ENCODE data around the gene SIDT1. TPM values are rescaled to one million over a fixed set of nuclear protein-coding genes. Genes with fewer than 3 reads are reported as not detected.

The SIDT1 gene
- total RNA-seq, 4 donors from 2014 or later, result 62.5 to 116 (median 91.6) TPM

DNA sequence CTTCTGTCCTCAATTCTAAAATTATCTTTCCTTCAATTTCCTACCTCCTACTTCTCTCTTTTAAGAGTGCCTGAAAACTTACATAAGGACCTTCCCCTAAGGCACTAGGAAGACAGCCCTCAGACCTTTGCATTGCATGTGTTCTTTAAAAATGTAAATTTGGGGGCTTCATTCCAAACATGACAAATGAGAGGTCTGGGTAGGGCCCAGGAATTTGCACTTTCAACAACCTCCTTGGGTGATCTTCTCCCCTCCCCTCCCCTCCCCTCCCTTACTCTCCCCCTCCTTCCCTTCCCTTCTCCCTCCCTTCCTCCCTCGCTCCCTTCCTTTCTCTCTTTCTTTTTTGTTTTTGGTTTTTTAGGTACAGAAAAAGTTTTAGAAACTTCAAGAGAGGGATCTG is 145.4 kb downstream of the SIDT1 start:
- no peaks in the 10 kb centered on the region for H3K27me3 ChIP-seq
- H3K9me3 ChIP-seq, result no peaks in the 10 kb centered on the region
- no peaks in the 10 kb centered on the region for H3K4me1 ChIP-seq
- H3K27ac ChIP-seq, result no peak overlapping the region
- no peak overlapping the region for H3K4me3 ChIP-seq
- peaks cover 0 to 29% (median 0%) of the 10 kb centered on the region in 3 donors for H3K36me3 ChIP-seq
- TF ChIP-seq, protein P1, sequence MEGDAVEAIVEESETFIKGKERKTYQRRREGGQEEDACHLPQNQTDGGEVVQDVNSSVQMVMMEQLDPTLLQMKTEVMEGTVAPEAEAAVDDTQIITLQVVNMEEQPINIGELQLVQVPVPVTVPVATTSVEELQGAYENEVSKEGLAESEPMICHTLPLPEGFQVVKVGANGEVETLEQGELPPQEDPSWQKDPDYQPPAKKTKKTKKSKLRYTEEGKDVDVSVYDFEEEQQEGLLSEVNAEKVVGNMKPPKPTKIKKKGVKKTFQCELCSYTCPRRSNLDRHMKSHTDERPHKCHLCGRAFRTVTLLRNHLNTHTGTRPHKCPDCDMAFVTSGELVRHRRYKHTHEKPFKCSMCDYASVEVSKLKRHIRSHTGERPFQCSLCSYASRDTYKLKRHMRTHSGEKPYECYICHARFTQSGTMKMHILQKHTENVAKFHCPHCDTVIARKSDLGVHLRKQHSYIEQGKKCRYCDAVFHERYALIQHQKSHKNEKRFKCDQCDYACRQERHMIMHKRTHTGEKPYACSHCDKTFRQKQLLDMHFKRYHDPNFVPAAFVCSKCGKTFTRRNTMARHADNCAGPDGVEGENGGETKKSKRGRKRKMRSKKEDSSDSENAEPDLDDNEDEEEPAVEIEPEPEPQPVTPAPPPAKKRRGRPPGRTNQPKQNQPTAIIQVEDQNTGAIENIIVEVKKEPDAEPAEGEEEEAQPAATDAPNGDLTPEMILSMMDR (IDR thresholded peaks at IDR 0.05), result no peak
- TF ChIP-seq POLR2A (IDR thresholded peaks at IDR 0.05), result no peak
- no peak for DNase-seq

DNA sequence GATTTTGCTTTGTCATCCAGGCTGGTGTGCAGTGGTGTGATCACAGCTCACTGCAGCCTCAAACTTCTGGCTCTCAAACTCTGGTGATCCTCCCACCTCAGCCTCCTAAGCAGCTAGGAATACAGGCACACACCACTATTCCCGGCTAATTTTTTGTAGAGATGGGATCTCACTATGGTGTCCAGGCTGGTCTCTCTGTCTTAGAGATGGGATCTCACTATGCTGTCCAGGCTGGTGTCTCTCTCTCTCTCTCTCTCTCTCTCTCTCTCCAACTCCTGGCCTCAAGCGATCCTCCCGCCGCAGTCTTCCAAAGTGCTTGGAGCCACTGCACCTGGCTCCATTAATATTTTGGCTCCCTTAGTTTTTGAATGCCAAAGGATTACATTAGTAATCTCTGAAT is 146.4 kb downstream of the SIDT1 start:
- H3K27me3 ChIP-seq, result no peaks in the 10 kb centered on the region
- no peak for DNase-seq
- peaks cover 0 to 19% (median 0%) of the 10 kb centered on the region in 3 donors for H3K36me3 ChIP-seq

More for the DNA sequence above, 146.4 kb downstream of the SIDT1 start:
- Histone ChIP-seq H3K4me3 (no peak overlapping the region), H3K27ac (no peak overlapping the region), H3K4me1 (no peaks in the 10 kb centered on the region), H3K9me3 (no peaks in the 10 kb centered on the region)
- no peak for TF ChIP-seq POLR2A (IDR thresholded peaks at IDR 0.05)
- TF ChIP-seq, protein P1 (IDR thresholded peaks at IDR 0.05), result no peak

Small RNA genes lying within 50 kb of the gene (small RNA-seq; reads per million reads assigned to genes)
- gene MIR4446 (0.76 to 2.5 reads per million in 2 donors), gene RN7SL767P (0.12 to 0.25 reads per million in 2 donors)

Other genes with a start within 250 kb of the SIDT1 start
- gene CFAP44, start 91.1 kb upstream of the SIDT1 start, total RNA-seq, result 10 to 100 TPM; 12.4 to 47.0 (median 17.2) TPM
- 10 to 100 TPM; 15.2 to 39.6 (median 20.6) TPM for gene SPICE1, start 17.4 kb upstream of the SIDT1 start, total RNA-seq
- 10 to 100 TPM; 20.6 to 42.2 (median 32.5) TPM for gene USF3, start 164.1 kb downstream of the SIDT1 start, total RNA-seq
- 10 to 100 TPM; 46.2 to 85.9 (median 62.6) TPM for gene NAA50, start 213.7 kb downstream of the SIDT1 start, total RNA-seq
- gene ATP6V1A, start 214.5 kb downstream of the SIDT1 start, total RNA-seq, result 10 to 100 TPM; 23.4 to 43.6 (median 28.7) TPM